Keratinocyte (primary cell): Measurements from ENCODE around the gene PTPRT. TPM values are rescaled to one million over a fixed set of nuclear protein-coding genes. Genes with fewer than 3 reads are reported as not detected.

Experiments
- DNase-seq: peaks from one replicate; pipeline ENCODE4 v3.0.0-alpha.2; 2011; ENCODE audit warnings: low read depth, missing footprints, low spot score
- FAIRE-seq: peaks from 2 replicates; lab custom pipeline; 2011; peaks lifted over from hg19 to GRCh38; lab: Jason Lieb, UNC
- H2AFZ ChIP-seq: 2 replicates; pipeline ENCODE4 v1.6.0; 2012; ENCODE audit warnings: low read length, control low read depth, inconsistent platforms; ENCODE audit not compliant: control insufficient read depth
- H3K27ac ChIP-seq: 2 replicates; pipeline ENCODE4 v1.5.1; 2011; ENCODE audit warnings: low read length; ENCODE audit not compliant: control insufficient read depth, insufficient read depth
- H3K27me3 ChIP-seq: 3 replicates; pipeline ENCODE4 v1.6.0; 2011; ENCODE audit warnings: low read length; ENCODE audit not compliant: control insufficient read depth, insufficient read depth; ENCODE audit errors: extremely low read depth
- H3K36me3 ChIP-seq, 2 experiments: 2 replicates in 1 of 2; 3 replicates in 1 of 2; pipeline ENCODE4 v1.5.1; 2011; ENCODE audit warnings: low read length in 2 of 2, mild to moderate bottlenecking in 1 of 2; ENCODE audit not compliant: control insufficient read depth in 2 of 2, insufficient read depth in 2 of 2; ENCODE audit errors: extremely low read depth in 1 of 2
- H3K4me1 ChIP-seq: 3 replicates; pipeline ENCODE4 v1.5.1; 2011; ENCODE audit warnings: low read length; ENCODE audit not compliant: control insufficient read depth, insufficient read depth; ENCODE audit errors: extremely low read depth
- H3K4me2 ChIP-seq: 3 replicates; pipeline ENCODE4 v1.6.0; 2011; ENCODE audit warnings: low read depth, low read length; ENCODE audit not compliant: control insufficient read depth, insufficient read depth; ENCODE audit errors: extremely low read depth
- H3K4me3 ChIP-seq, 3 experiments: fragments of 200-600 bp in 1 of 3; sonication (generic) in 1 of 3; 2 replicates in 2 of 3; 3 replicates in 1 of 3; pipeline ENCODE4 v1.5.1; 2011 to 2016; ENCODE audit warnings: low read length in 3 of 3, mild to moderate bottlenecking in 3 of 3, control low read depth in 2 of 3, inconsistent platforms in 1 of 3, low read depth in 1 of 3, mixed read lengths in 1 of 3, mixed run types in 1 of 3, moderate library complexity in 1 of 3; ENCODE audit not compliant: control insufficient read depth in 2 of 3, insufficient read depth in 2 of 3; ENCODE audit errors: extremely low read depth in 1 of 3
- H3K79me2 ChIP-seq: 2 replicates; pipeline ENCODE4 v1.6.0; 2012; ENCODE audit warnings: low read length; ENCODE audit not compliant: control insufficient read depth, insufficient read depth
- H3K9ac ChIP-seq: 3 replicates; pipeline ENCODE4 v1.6.0; 2011; ENCODE audit warnings: low read length; ENCODE audit not compliant: control insufficient read depth, insufficient read depth; ENCODE audit errors: extremely low read depth
- H3K9me1 ChIP-seq: 3 replicates; pipeline ENCODE4 v1.6.0; 2011; ENCODE audit warnings: low read length; ENCODE audit not compliant: control insufficient read depth, insufficient read depth; ENCODE audit errors: extremely low read depth
- H3K9me3 ChIP-seq: 2 replicates; pipeline ENCODE4 v1.5.1; 2012; ENCODE audit warnings: low read depth, low read length; ENCODE audit not compliant: control insufficient read depth
- H4K20me1 ChIP-seq: 3 replicates; pipeline ENCODE4 v1.6.0; 2011; ENCODE audit warnings: low read length; ENCODE audit not compliant: control insufficient read depth, insufficient read depth; ENCODE audit errors: extremely low read depth
- EZH2 ChIP-seq: IDR thresholded peaks from one replicate; pipeline ENCODE4 v1.6.1; 2012; ENCODE audit warnings: inconsistent platforms, mild to moderate bottlenecking, low read length, moderate library complexity
- dilution Hi-C: fragments of 300-500 bp; cut with MboI; formaldehyde crosslinking; loops from one replicate; pipeline ENCODE4 v1.7.0; 2020; ENCODE audit warnings: low sequenced_read_pairs; ENCODE audit not compliant: extremely low pct_ligation_motif_present
- polyA plus RNA-seq, 5 experiments: library from polyadenylated mRNA; depleted of rRNA in 3 of 5; stranded (reverse) in 3 of 5; stranded (forward) in 1 of 5; unstranded in 1 of 5; fragments of >200 nt; gene quantifications; 1 replicate in 1 of 5; 2 replicates in 3 of 5; 3 replicates in 1 of 5; pipeline versions ENCODE4 v1.2.1 to v1.2.3, GENCODE V29; 2011 to 2012; ENCODE audit warnings: missing spikeins in 2 of 5, low read depth in 1 of 5, low replicate concordance in 1 of 5
- TF ChIP-seq, protein P1 (sequence below), 3 experiments: IDR thresholded peaks in 1 of 3; conservative IDR thresholded peaks in 1 of 3; optimal IDR thresholded peaks in 1 of 3; 2 replicates in 2 of 3; 3 replicates in 1 of 3; pipeline versions ENCODE3 to v1.5.1; 2011; ENCODE audit warnings: low read length in 3 of 3, mild to moderate bottlenecking in 3 of 3, moderate library complexity in 2 of 3, control low read depth in 1 of 3, inconsistent platforms in 1 of 3; ENCODE audit not compliant: insufficient read depth in 2 of 3; ENCODE audit errors: extremely low read depth in 1 of 3

The PTPRT gene
- polyA plus RNA-seq, 1 donor (not counting 4 experiments of a cell fraction or from before 2014, with no cell fraction given): not detected

DNA sequence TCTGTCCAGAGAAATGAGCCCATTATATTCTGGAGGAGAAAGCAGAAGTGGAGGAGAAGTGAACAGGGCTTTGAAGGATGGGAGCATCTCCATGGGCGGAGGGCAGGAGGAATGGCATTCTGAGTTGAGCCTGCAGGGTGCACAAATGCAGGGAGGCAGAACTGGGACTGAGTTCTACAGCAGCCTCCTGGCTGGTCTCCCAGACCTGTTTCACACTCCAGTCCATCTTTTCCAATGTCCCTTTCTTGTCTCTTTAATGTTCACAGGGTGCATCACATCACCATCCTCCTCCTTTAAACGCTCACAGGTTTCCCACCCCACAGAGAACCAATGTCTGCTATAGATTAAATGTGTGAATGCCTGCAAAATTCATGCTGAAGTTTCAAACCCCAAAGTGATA is 302.9 kb downstream of the PTPRT start:
- Histone ChIP-seq H4K20me1 (no peaks in the 10 kb centered on the region), H3K9me3 (no peaks in the 10 kb centered on the region), H3K27me3 (no peaks in the 10 kb centered on the region), H3K36me3 (no peaks in the 10 kb centered on the region), H3K79me2 (no peaks in the 10 kb centered on the region), H3K4me3 (no peak overlapping the region), H3K9ac (no peak overlapping the region), H3K27ac (no peak overlapping the region), H3K9me1 (no peaks in the 10 kb centered on the region), H2AFZ (no peak overlapping the region), H3K4me1 (no peaks in the 10 kb centered on the region), H3K4me2 (no peak overlapping the region)
- FAIRE-seq (no peak), DNase-seq (no peak)
- dilution Hi-C loops: no loop called here
- TF ChIP-seq, protein P1, sequence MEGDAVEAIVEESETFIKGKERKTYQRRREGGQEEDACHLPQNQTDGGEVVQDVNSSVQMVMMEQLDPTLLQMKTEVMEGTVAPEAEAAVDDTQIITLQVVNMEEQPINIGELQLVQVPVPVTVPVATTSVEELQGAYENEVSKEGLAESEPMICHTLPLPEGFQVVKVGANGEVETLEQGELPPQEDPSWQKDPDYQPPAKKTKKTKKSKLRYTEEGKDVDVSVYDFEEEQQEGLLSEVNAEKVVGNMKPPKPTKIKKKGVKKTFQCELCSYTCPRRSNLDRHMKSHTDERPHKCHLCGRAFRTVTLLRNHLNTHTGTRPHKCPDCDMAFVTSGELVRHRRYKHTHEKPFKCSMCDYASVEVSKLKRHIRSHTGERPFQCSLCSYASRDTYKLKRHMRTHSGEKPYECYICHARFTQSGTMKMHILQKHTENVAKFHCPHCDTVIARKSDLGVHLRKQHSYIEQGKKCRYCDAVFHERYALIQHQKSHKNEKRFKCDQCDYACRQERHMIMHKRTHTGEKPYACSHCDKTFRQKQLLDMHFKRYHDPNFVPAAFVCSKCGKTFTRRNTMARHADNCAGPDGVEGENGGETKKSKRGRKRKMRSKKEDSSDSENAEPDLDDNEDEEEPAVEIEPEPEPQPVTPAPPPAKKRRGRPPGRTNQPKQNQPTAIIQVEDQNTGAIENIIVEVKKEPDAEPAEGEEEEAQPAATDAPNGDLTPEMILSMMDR (optimal IDR thresholded peaks at IDR 0.05 in 1 of 3, IDR thresholded peaks at IDR 0.05 in 1 of 3, conservative IDR thresholded peaks at IDR 0.05 in 1 of 3; ENCODE audit: extremely low read depth in 1 of 3, insufficient read depth in 2 of 3, low read length in 3 of 3): no peak
- TF ChIP-seq EZH2: no peak

DNA sequence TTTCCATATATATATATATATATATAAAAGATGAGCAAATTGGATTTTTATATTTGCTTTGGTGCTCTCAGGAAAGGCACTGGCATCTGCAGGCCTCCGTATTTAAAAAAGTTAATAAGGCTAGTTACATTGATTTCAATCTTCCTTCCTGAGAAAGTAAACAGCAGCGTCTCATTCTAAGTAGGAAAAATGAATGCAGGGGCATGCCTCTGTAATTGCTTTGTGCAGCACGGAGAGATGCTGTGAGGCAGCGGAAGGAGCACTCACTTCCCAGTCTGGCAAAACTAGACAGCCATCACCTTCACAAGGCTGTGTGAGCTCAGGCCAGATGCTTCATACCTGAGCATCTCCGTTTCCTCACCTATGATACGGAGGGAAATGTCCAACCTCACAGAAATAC is 303.7 kb downstream of the PTPRT start:
- Histone ChIP-seq H3K4me2 (no peak overlapping the region), H3K9me3 (no peaks in the 10 kb centered on the region), H3K9ac (no peak overlapping the region), H3K36me3 (no peaks in the 10 kb centered on the region), H3K4me3 (no peak overlapping the region), H3K79me2 (no peaks in the 10 kb centered on the region), H4K20me1 (no peaks in the 10 kb centered on the region), H3K4me1 (no peaks in the 10 kb centered on the region), H2AFZ (no peak overlapping the region), H3K27me3 (no peaks in the 10 kb centered on the region), H3K27ac (no peak overlapping the region), H3K9me1 (no peaks in the 10 kb centered on the region)
- DNase-seq: no peak
- dilution Hi-C loops: no loop called here
- TF ChIP-seq EZH2: no peak
- TF ChIP-seq, protein P1 (optimal IDR thresholded peaks at IDR 0.05 in 1 of 3, IDR thresholded peaks at IDR 0.05 in 1 of 3, conservative IDR thresholded peaks at IDR 0.05 in 1 of 3; ENCODE audit: extremely low read depth in 1 of 3, insufficient read depth in 2 of 3, low read length in 3 of 3): no peak
- FAIRE-seq: no peak
